C1 segment of cervical spinal cord (tissue), 14 donors: ENCODE measurements around the gene PRR7.

Experiments used
- DNase-seq, 14 donors: peaks; one replicate each; lab custom pipeline; 2025; lab: John Stamatoyannopoulos, UW

Gene PRR7

GRCh38 chr5:177423671-177424070 is 22.9 kb upstream of the PRR7 start:
- peak in 1 of 14 donors; percentile 59 for DNase-seq

- DNase-seq: no peak
Measured at GRCh38 chr5:177425196-177425800, 21.3 kb upstream of the PRR7 start.

GRCh38 chr5:177425801-177426565 is 20.6 kb upstream of the PRR7 start:
- peak; percentile 90 to 100 (median 98) for DNase-seq

GRCh38 chr5:177426566-177427210 is 19.9 kb upstream of the PRR7 start, which contains the start of gene GRK6:
TSS of gene GRK6 (plus strand) at chr5:177426676. CDS start at chr5:177426846, 170 bp downstream.
- peak in 1 of 14 donors; percentile 60 for DNase-seq

GRCh38 chr5:177427211-177427822 is 19.3 kb upstream of the PRR7 start:
- DNase-seq: peak in 1 of 14 donors; percentile 22

- DNase-seq: no peak
Measured at GRCh38 chr5:177427919-177428573, 18.6 kb upstream of the PRR7 start.

- DNase-seq: no peak
Measured at GRCh38 chr5:177428574-177429217, 17.9 kb upstream of the PRR7 start.

- DNase-seq: peak in 7 of 14 donors; percentile 25 to 69 (median 35)
Measured at GRCh38 chr5:177429248-177430040, 17.2 kb upstream of the PRR7 start.

GRCh38 chr5:177430140-177430951 is 16.3 kb upstream of the PRR7 start:
- DNase-seq: no peak

- DNase-seq: no peak
Measured at GRCh38 chr5:177430972-177431316, 15.7 kb upstream of the PRR7 start.

- peak in 3 of 14 donors; percentile 42 to 62 (median 44) for DNase-seq
Measured at GRCh38 chr5:177431317-177432142, 15.1 kb upstream of the PRR7 start.

- DNase-seq: peak in 7 of 14 donors; percentile 25 to 61 (median 44)
Measured at GRCh38 chr5:177432143-177432838, 14.3 kb upstream of the PRR7 start.

GRCh38 chr5:177432839-177433657 is 13.6 kb upstream of the PRR7 start:
- DNase-seq: no peak

GRCh38 chr5:177433658-177434217 is 12.9 kb upstream of the PRR7 start:
- DNase-seq: no peak

- no peak for DNase-seq
Measured at GRCh38 chr5:177434437-177434836, 12.2 kb upstream of the PRR7 start.

- DNase-seq: no peak
Measured at GRCh38 chr5:177434942-177435738, 11.5 kb upstream of the PRR7 start.
